ENCODE data around the gene CD99.
A peak's percentile ranks its signal among the peaks of the same experiment; 100 is the strongest.

CD99 gene

GRCh38 chrX:2676794-2677675 lies 14.1 kb upstream of the CD99 start:
- DNase-seq: no peak

GRCh38 chrX:2677764-2678163 lies 13.3 kb upstream of the CD99 start:
- DNase-seq: no peak

- DNase-seq: no peak
These were observed 12.5 kb upstream of the CD99 start for GRCh38 chrX:2678583-2678982.

- DNase-seq: no peak
These were observed 11.3 kb upstream of the CD99 start for GRCh38 chrX:2679534-2680485.

- no peak for DNase-seq
These were observed 10.4 kb upstream of the CD99 start for GRCh38 chrX:2680486-2681348.

GRCh38 chrX:2682565-2683177 lies 8.4 kb upstream of the CD99 start:
- no peak for DNase-seq

- DNase-seq: no peak
These were observed 6.8 kb upstream of the CD99 start for GRCh38 chrX:2684256-2684655.

- no peak for DNase-seq
These were observed 5.2 kb upstream of the CD99 start for GRCh38 chrX:2685886-2686285.

- no peak for DNase-seq
These were observed 1.1 kb upstream of the CD99 start for GRCh38 chrX:2689773-2690666.

- DNase-seq: peak; percentile 52 to 59
These were observed 587 bp downstream of the CD99 start for GRCh38 chrX:2691543-2692220.

GRCh38 chrX:2692221-2693112 lies 1.4 kb downstream of the CD99 start:
- DNase-seq: peak in 1 of 2 experiments; percentile 52

GRCh38 chrX:2693113-2694002 lies 2.3 kb downstream of the CD99 start:
- DNase-seq: no peak

GRCh38 chrX:2694914-2695267 lies 3.8 kb downstream of the CD99 start:
- DNase-seq: no peak

- peak in 1 of 2 experiments; percentile 63 for DNase-seq
These were observed 5.7 kb downstream of the CD99 start for GRCh38 chrX:2696698-2697215.

- no peak for DNase-seq
These were observed 6.2 kb downstream of the CD99 start for GRCh38 chrX:2697306-2697705.

GRCh38 chrX:2697741-2698299 lies 6.7 kb downstream of the CD99 start:
- no peak for DNase-seq

- DNase-seq: no peak
These were observed 7.5 kb downstream of the CD99 start for GRCh38 chrX:2698604-2699003.

- no peak for DNase-seq
These were observed 8.9 kb downstream of the CD99 start for GRCh38 chrX:2699959-2700358.
